GM12878 (cell line): ENCODE measurements around the gene WDR48. TPM values are rescaled to one million over a fixed set of nuclear protein-coding genes. Genes with fewer than 3 reads are reported as not detected.

Experiments used
- ASH2L ChIP-seq: fragments of 300-600, 200-600 bp; sonication (generic); IDR thresholded peaks from 2 replicates; pipeline ENCODE4 v1.6.1; 2017; ENCODE audit warnings: low read depth, mild to moderate bottlenecking, borderline replicate concordance
- ATF7 ChIP-seq: fragments of 450-650 bp; IDR thresholded peaks from 2 replicates; pipeline ENCODE4 v1.6.1; 2016; ENCODE audit warnings: low read depth, mild to moderate bottlenecking
- BCLAF1 ChIP-seq: fragments of 450-650 bp; IDR thresholded peaks from 2 replicates; pipeline ENCODE4 v1.6.1; 2017; ENCODE audit warnings: antibody characterized with exemption, mild to moderate bottlenecking, moderate library complexity
- FOXM1 ChIP-seq: IDR thresholded peaks from 2 replicates; pipeline ENCODE4 v1.6.1; 2012; ENCODE audit warnings: low read depth, mild to moderate bottlenecking, inconsistent platforms, low read length, moderate library complexity
- IRF4 ChIP-seq: IDR thresholded peaks from 2 replicates; pipeline ENCODE4 v1.6.1; 2011; ENCODE audit warnings: low read depth, low read length
- MXI1 ChIP-seq: fragments of 150-350 bp; IDR thresholded peaks from 2 replicates; pipeline ENCODE4 v1.6.1; 2011; ENCODE audit warnings: low read depth, mild to moderate bottlenecking, inconsistent platforms, low read length, improper control_type of control experiment
- MYB ChIP-seq: fragments of 150-350 bp; IDR thresholded peaks from 2 replicates; pipeline ENCODE4 v1.6.1; 2014; ENCODE audit warnings: mild to moderate bottlenecking, low read depth, low read length, borderline replicate concordance
- NFXL1 ChIP-seq: fragments of 450-650 bp; IDR thresholded peaks from 2 replicates; pipeline ENCODE4 v1.6.1; 2017; ENCODE audit warnings: antibody characterized with exemption, mild to moderate bottlenecking, borderline replicate concordance
- PAX5 ChIP-seq: IDR thresholded peaks from 2 replicates; pipeline ENCODE4 v1.6.1; 2011; ENCODE audit warnings: low read depth, low read length, borderline replicate concordance
- POLR2AphosphoS5 ChIP-seq: IDR thresholded peaks from 2 replicates; pipeline ENCODE4 v1.6.1; 2011; ENCODE audit warnings: mild to moderate bottlenecking, low read length, inconsistent platforms
- RAD21 ChIP-seq: IDR thresholded peaks from 2 replicates; pipeline ENCODE4 v1.6.1; 2011; ENCODE audit warnings: mild to moderate bottlenecking, low read depth, low read length, moderate library complexity; ENCODE audit not compliant: insufficient read depth
- RELA ChIP-seq: fragments of 450-650 bp; IDR thresholded peaks from 2 replicates; pipeline ENCODE4 v1.8.0; 2014; ENCODE audit warnings: borderline replicate concordance; ENCODE audit not compliant: partially characterized antibody
- RUNX3 ChIP-seq: IDR thresholded peaks from 2 replicates; pipeline ENCODE4 v1.6.1; 2012; ENCODE audit warnings: low read length, inconsistent platforms
- SMAD5 ChIP-seq: IDR thresholded peaks from 2 replicates; pipeline ENCODE4 v1.6.1; 2016; ENCODE audit warnings: antibody characterized with exemption, low read depth
- STAT3 ChIP-seq: IDR thresholded peaks from 2 replicates; pipeline ENCODE4 v1.6.1; 2011; ENCODE audit warnings: low read depth, low read length, improper control_type of control experiment
- ZBED1 ChIP-seq: IDR thresholded peaks from 2 replicates; pipeline ENCODE4 v1.6.1; 2016; ENCODE audit warnings: borderline replicate concordance
- ZBTB11 ChIP-seq: fragments of 450-650 bp; formaldehyde crosslinking; IDR thresholded peaks from 2 replicates; pipeline ENCODE4 v1.5.0; 2022; ENCODE audit warnings: mild to moderate bottlenecking, missing genetic modification characterization
- polyA plus RNA-seq, 11 experiments: library from polyadenylated mRNA; depleted of rRNA in 4 of 11; unstranded in 6 of 11; stranded (reverse) in 5 of 11; fragments of >200 nt; fragmentation: Nextera tagmentation in 4 of 11; fragmentation: Illumina TruSeq in 1 of 11; extraction: Ambion mirVana in 4 of 11; extraction: Trizol in 1 of 11; gene quantifications; 1 replicate in 1 of 11; 2 replicates in 10 of 11; pipeline versions ENCODE4 v1.2.1 to v1.2.3, GENCODE V29; 2011 to 2016; ENCODE audit warnings: inconsistent platforms in 2 of 11, missing spikeins in 2 of 11, low read depth in 1 of 11
- total RNA-seq, 4 experiments: library from RNA; depleted of rRNA in 3 of 4; stranded (reverse); fragments of >200 nt in 3 of 4; fragmentation: Illumina TruSeq in 1 of 4; extraction: Trizol in 1 of 4; gene quantifications; 2 replicates each; pipeline versions ENCODE4 v1.2.1 to v1.2.3, GENCODE V29; 2013 to 2021
- TF ChIP-seq, protein P1 (sequence below): IDR thresholded peaks from 2 replicates; pipeline ENCODE4 v1.6.1; 2012; ENCODE audit warnings: low read depth, low read length, improper control_type of control experiment
- TF ChIP-seq, protein P2 (sequence below): fragments of 450-650 bp; IDR thresholded peaks from 2 replicates; pipeline ENCODE4 v1.6.1; 2016; ENCODE audit warnings: mild to moderate bottlenecking
- TF ChIP-seq, protein P3 (sequence below): fragments of 450-650 bp; IDR thresholded peaks from 2 replicates; pipeline ENCODE4 v1.6.1; 2014; ENCODE audit warnings: mild to moderate bottlenecking

Gene WDR48
- total and polyA plus RNA-seq, 10 of the 15 experiments (the other 5 are each of a cell fraction or from before 2014, with no cell fraction given), result 16.8 to 43.8 (median 29.0) TPM

- TF ChIP-seq RELA, result peak; percentile 45
- TF ChIP-seq ATF7, result no peak; the same call in 1 of the 2 replicates
- peak; percentile 95 for TF ChIP-seq POLR2AphosphoS5
- TF ChIP-seq, protein P1, sequence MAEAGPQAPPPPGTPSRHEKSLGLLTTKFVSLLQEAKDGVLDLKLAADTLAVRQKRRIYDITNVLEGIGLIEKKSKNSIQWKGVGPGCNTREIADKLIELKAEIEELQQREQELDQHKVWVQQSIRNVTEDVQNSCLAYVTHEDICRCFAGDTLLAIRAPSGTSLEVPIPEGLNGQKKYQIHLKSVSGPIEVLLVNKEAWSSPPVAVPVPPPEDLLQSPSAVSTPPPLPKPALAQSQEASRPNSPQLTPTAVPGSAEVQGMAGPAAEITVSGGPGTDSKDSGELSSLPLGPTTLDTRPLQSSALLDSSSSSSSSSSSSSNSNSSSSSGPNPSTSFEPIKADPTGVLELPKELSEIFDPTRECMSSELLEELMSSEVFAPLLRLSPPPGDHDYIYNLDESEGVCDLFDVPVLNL, result no peak
- TF ChIP-seq NFXL1, result no peak
- no peak for TF ChIP-seq BCLAF1
- TF ChIP-seq, protein P2, sequence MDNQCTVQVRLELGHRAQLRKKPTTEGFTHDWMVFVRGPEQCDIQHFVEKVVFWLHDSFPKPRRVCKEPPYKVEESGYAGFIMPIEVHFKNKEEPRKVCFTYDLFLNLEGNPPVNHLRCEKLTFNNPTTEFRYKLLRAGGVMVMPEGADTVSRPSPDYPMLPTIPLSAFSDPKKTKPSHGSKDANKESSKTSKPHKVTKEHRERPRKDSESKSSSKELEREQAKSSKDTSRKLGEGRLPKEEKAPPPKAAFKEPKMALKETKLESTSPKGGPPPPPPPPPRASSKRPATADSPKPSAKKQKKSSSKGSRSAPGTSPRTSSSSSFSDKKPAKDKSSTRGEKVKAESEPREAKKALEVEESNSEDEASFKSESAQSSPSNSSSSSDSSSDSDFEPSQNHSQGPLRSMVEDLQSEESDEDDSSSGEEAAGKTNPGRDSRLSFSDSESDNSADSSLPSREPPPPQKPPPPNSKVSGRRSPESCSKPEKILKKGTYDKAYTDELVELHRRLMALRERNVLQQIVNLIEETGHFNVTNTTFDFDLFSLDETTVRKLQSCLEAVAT, result no peak
- no peak for TF ChIP-seq STAT3
- TF ChIP-seq IRF4, result peak; percentile 60; the same call in 1 of the 2 replicates
- TF ChIP-seq SMAD5, result peak; percentile 85
- TF ChIP-seq FOXM1, result no peak
- no peak for TF ChIP-seq RAD21
- TF ChIP-seq RUNX3, result peak; percentile 53
- TF ChIP-seq ASH2L, result peak; percentile 88; the same call in 1 of the 2 replicates
- TF ChIP-seq MXI1, result peak; percentile 58; the same call in 1 of the 2 replicates
- no peak for TF ChIP-seq MYB
- TF ChIP-seq PAX5, result peak; percentile 26; the same call in 1 of the 2 replicates
- no peak for TF ChIP-seq ZBTB11
- TF ChIP-seq, protein P3, sequence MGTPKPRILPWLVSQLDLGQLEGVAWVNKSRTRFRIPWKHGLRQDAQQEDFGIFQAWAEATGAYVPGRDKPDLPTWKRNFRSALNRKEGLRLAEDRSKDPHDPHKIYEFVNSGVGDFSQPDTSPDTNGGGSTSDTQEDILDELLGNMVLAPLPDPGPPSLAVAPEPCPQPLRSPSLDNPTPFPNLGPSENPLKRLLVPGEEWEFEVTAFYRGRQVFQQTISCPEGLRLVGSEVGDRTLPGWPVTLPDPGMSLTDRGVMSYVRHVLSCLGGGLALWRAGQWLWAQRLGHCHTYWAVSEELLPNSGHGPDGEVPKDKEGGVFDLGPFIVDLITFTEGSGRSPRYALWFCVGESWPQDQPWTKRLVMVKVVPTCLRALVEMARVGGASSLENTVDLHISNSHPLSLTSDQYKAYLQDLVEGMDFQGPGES, result no peak; the same call in 1 of the 2 replicates
- TF ChIP-seq ZBED1, result no peak; the same call in 1 of the 2 replicates
Measured at GRCh38 chr3:39051649-39052561, at the start of gene WDR48, which contains the start of gene SCN11A (continued).
